Naive thymus-derived CD8-positive, alpha-beta T cell (primary cell): ENCODE measurements around the gene CLEC11A. TPM values are rescaled to one million over a fixed set of nuclear protein-coding genes. Genes with fewer than 3 reads are reported as not detected.

Source experiments
- ATAC-seq, 2 donors: fragments of 150-1000 bp; cut with Tn5 transposase in 1 of 2; sonication (Bioruptor Pico), chemical (Tn5 transposase) in 1 of 2; 1 replicate in 1 of 2; 2 replicates in 1 of 2; pipeline ENCODE4 v1.10.0; 2021; ENCODE audit warnings: mild to moderate bottlenecking in 2 of 2, moderate library complexity in 2 of 2
- POLR2A ChIA-PET: fragments of 350-600 bp; sonication (Branson Sonifier 250); formaldehyde crosslinking; loops from one replicate; lab custom pipeline; 2021; ENCODE audit warnings: antibody characterized with exemption; lab: Charles Lee
- DNase-seq, 10 donors: peaks; one replicate each; pipeline versions ENCODE4 v3.0.0 to v3.0.0-alpha.2; 2020 to 2022
- H3K27ac Mint-ChIP-seq, 10 donors: one replicate each; pipeline ENCODE4 v1.8.0; 2020 to 2022; ENCODE audit warnings: mild to moderate bottlenecking in 10 of 10, mixed read lengths in 10 of 10, moderate library complexity in 4 of 10, inconsistent platforms in 1 of 10
- H3K27me3 Mint-ChIP-seq, 5 donors: one replicate each; pipeline ENCODE4 v1.8.0; 2021 to 2022; ENCODE audit warnings: mixed read lengths in 5 of 5
- H3K36me3 Mint-ChIP-seq, 3 donors: one replicate each; pipeline ENCODE4 v1.8.0; 2020 to 2022; ENCODE audit warnings: mixed read lengths in 3 of 3, mild to moderate bottlenecking in 2 of 3, inconsistent platforms in 1 of 3
- H3K4me1 Mint-ChIP-seq, 4 donors: one replicate each; pipeline ENCODE4 v1.8.0; 2021 to 2022; ENCODE audit warnings: mixed read lengths in 4 of 4
- H3K4me3 Mint-ChIP-seq, 10 donors: one replicate each; pipeline ENCODE4 v1.8.0; 2020 to 2022; ENCODE audit warnings: mild to moderate bottlenecking in 10 of 10, mixed read lengths in 10 of 10, moderate library complexity in 6 of 10, inconsistent platforms in 1 of 10
- H3K9me3 Mint-ChIP-seq, 9 donors: one replicate each; pipeline ENCODE4 v1.8.0; 2020 to 2022; ENCODE audit warnings: mixed read lengths in 9 of 9, mild to moderate bottlenecking in 3 of 9, inconsistent platforms in 1 of 9, moderate library complexity in 1 of 9
- polyA plus RNA-seq, 3 donors: library from polyadenylated mRNA; unstranded; fragments of 300-500 nt; fragmentation: Illumina TruSeq; gene quantifications; one replicate each; pipeline ENCODE4 v1.2.3, GENCODE V29; 2021
- total RNA-seq, 8 experiments: library from RNA in 2 of 8; stranded (reverse) in 2 of 8; gene quantifications; one replicate each; pipeline ENCODE4 v1.2.3 and lab custom pipeline; 2021 to 2026

Gene CLEC11A
- total and polyA plus RNA-seq, 5 experiments from 2014 or later, result 9.4 to 15.8 (median 12.4) TPM

DNA sequence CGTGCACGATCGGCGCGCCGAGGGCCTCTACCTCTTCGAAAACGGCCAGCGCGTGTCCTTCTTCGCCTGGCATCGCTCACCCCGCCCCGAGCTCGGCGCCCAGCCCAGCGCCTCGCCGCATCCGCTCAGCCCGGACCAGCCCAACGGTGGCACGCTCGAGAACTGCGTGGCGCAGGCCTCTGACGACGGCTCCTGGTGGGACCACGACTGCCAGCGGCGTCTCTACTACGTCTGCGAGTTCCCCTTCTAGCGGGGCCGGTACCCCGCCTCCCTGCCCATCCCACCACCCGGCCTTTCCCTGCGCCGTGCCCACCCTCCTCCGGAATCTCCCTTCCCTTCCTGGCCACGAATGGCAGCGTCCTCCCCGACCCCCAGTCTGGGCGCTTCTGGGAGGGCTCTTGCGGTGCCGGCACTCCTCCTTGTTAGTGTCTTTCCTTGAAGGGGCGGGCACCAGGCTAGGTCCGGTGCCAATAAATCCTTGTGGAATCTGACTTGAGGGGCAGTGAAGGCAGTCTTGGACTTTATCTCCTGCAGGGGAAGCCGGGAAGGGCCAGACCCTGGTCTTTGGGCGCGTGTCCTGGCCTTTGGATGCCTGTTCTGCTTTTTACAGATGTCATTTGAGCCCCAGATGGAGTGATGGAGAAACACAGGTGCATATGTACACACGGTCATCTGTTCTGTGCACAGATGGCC lies 2.2 kb downstream of the CLEC11A start:
- peaks cover 0 to 6% (median 0%) of the 10 kb centered on the region in 3 donors for H3K36me3 Mint-ChIP-seq
- peak overlapping the region; percentile 35 to 97 (median 93) for H3K27ac Mint-ChIP-seq
- H3K9me3 Mint-ChIP-seq, result peaks cover 0 to 5% (median 0%) of the 10 kb centered on the region in 9 donors
- DNase-seq (no peak), ATAC-seq (peak; percentile 53 to 66)
- POLR2A ChIA-PET, result interaction anchor here (0.6 to 5.5 kb wide), 14 partner anchors 9 to 1464 kb away, joined by 3 to 43 read pairs (median 6); partner anchors contain the start of genes JOSD2, NR1H2 and PPP2R1A
- peaks cover 4 to 21% (median 6%) of the 10 kb centered on the region in 5 donors for H3K27me3 Mint-ChIP-seq
- H3K4me1 Mint-ChIP-seq, result peaks cover 29 to 67% (median 56%) of the 10 kb centered on the region in 4 donors
- peak overlapping the region; percentile 87 to 94 (median 90) for H3K4me3 Mint-ChIP-seq

DNA sequence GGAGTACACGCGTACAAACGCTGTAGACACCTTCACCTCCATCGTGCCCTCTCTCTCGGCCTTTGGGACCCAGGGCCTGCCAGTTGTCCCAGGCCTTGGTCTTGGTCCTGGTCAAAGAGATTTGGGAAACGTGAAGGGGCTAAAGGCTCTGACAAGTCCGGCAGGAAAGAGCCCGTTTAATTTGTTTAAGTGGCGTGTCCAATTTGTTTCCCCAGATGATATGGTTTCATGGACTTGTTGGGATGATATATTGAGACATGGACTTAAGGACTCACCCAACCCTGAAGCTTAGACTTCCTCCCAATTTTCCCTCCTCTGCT lies 2.7 kb downstream of the CLEC11A start:
- POLR2A ChIA-PET, result interaction anchor here (2.8 to 5.5 kb wide), 2 partner anchors 12 to 78 kb away, joined by 18 to 43 read pairs; no protein-coding TSS in a partner anchor
- peaks cover 2 to 17% (median 4%) of the 10 kb centered on the region in 5 donors for H3K27me3 Mint-ChIP-seq
- ATAC-seq (no peak), DNase-seq (no peak)
- peaks cover 27 to 62% (median 51%) of the 10 kb centered on the region in 4 donors for H3K4me1 Mint-ChIP-seq
- H3K36me3 Mint-ChIP-seq, result peaks cover 0 to 6% (median 0%) of the 10 kb centered on the region in 3 donors
- H3K27ac Mint-ChIP-seq, result peak overlapping the region; percentile 35 to 97 (median 93)
- peaks cover 0 to 5% (median 0%) of the 10 kb centered on the region in 9 donors for H3K9me3 Mint-ChIP-seq
- peak overlapping the region; percentile 87 to 94 (median 90) for H3K4me3 Mint-ChIP-seq

DNA sequence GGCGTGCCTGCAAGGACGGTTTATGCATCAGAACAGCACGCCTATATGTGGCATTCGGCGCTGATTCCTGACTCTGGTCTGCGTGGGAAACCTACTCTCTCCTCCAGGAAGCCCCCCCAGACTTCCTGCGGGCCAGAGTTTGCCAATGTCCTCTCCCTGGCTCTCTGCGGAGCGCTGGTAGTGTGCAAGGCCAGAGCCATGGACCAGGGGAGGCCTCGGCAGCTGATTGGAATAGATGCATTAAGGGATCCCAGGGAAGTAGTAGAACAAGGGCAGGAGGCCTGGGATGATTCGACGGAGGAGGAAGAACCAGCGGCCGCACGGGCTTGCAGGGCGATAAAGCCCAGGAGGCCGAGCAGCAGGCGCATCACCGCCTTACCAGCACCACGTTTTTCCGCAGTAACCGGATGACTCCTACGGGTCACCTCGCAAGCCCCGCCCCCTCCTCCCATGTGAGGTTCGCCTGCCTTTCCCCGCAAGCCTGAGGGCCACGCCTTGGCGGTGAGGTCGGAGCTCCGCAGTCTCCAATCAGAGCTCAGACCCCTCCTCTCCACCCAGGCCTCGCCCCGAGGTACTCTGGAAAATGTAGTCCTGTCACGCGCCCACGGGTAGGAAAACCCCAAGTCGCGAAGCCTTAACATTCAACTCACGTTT lies 5.0 kb downstream of the CLEC11A start:
- peak overlapping the region; percentile 53 to 94 (median 88) for H3K27ac Mint-ChIP-seq
- DNase-seq (peak; percentile 63 to 95 (median 88)), ATAC-seq (peak; percentile 47 to 62)
- peak overlapping the region; percentile 53 to 94 (median 78) for H3K4me3 Mint-ChIP-seq
- H3K36me3 Mint-ChIP-seq, result peaks cover 0 to 6% (median 0%) of the 10 kb centered on the region in 3 donors
- POLR2A ChIA-PET, result interaction anchor here (0.6 to 5.5 kb wide), 6 partner anchors 10 to 1742 kb away, joined by 3 to 43 read pairs (median 4); partner anchors contain the start of genes JOSD2 and NR1H2
- peaks cover 21 to 54% (median 42%) of the 10 kb centered on the region in 4 donors for H3K4me1 Mint-ChIP-seq
- peaks cover 0 to 5% (median 0%) of the 10 kb centered on the region in 9 donors for H3K9me3 Mint-ChIP-seq
- peaks cover 0 to 17% (median 1%) of the 10 kb centered on the region in 5 donors for H3K27me3 Mint-ChIP-seq

DNA sequence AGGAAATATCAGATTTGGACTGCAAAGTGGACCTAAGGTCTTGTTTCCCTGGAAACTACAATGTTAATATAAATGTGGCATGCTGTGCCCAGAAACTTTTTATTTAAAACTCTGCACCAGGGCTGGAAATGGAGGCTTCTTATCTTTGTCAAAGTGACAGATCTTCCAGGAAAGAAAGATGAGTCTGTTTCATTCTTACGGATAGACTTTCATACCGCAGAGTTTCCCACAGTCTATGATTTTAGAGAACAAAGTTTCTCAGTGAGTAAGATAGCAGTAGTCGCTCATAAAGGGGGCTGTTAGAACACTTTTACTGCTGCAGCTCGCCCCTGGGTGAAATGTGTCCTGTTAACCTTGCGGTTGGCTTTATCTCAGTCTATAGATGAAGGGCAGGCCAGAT lies 6.7 kb downstream of the CLEC11A start:
- peaks cover 14 to 37% (median 34%) of the 10 kb centered on the region in 4 donors for H3K4me1 Mint-ChIP-seq
- no peak for ATAC-seq
- peaks cover 0 to 19% (median 1%) of the 10 kb centered on the region in 5 donors for H3K27me3 Mint-ChIP-seq
- POLR2A ChIA-PET, result interaction anchor here (0.6 to 0.7 kb wide), 3 partner anchors 35 to 563 kb away, joined by 3 to 4 read pairs (median 3); no protein-coding TSS in a partner anchor
- no peak for DNase-seq
- H3K4me3 Mint-ChIP-seq, result no peak overlapping the region
- peaks cover 0 to 6% (median 0%) of the 10 kb centered on the region in 3 donors for H3K36me3 Mint-ChIP-seq
- peaks cover 0 to 5% (median 0%) of the 10 kb centered on the region in 9 donors for H3K9me3 Mint-ChIP-seq
- no peak overlapping the region for H3K27ac Mint-ChIP-seq

DNA sequence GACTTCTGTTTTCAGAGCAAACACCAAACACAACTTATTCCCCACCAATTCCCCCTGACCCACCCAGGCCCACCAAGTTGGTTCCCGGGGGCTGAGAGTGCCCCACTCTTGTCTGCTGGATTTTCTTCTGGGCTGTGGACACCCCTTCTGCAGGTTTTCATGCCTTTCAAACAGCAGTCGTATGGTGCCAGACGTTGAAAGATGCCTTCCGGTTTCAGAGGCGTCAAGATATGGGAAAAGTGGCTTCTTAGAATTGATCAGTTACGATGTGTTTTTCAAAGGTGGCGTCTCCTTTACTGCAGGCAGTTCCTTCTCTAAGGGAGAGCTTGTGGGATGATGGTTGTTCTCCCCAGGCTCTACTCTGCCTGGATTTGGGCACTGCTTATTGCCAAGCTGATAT lies 12.7 kb downstream of the CLEC11A start:
- POLR2A ChIA-PET, result no interaction called here
- Mint-ChIP-seq H3K36me3 (peaks cover 0 to 3% (median 0%) of the 10 kb centered on the region in 3 donors), H3K27me3 (peaks cover 20 to 37% (median 28%) of the 10 kb centered on the region in 5 donors), H3K4me1 (peaks cover 0 to 5% (median 2%) of the 10 kb centered on the region in 4 donors), H3K4me3 (no peak overlapping the region), H3K9me3 (no peaks in the 10 kb centered on the region), H3K27ac (no peak overlapping the region)
- ATAC-seq, result no peak
- no peak for DNase-seq

DNA sequence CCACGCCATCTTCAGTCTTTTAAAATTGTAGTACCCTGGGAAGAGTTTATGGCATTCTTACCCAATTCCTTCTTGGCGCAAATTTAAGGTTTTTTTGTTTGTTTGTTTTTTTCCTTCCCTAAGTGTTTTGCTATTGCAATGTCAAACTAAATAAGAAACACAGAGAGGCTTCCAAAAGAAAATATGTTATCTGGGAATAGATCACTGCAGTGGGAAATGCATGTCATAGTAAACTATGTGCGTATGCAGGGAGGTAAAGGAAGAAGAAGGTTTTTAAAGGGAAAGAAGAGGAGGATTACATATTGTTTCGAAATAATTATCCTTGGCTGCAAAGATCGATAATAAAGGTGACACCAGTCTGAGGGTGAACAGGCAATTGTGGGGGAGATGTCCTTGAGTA lies 13.2 kb downstream of the CLEC11A start:
- ATAC-seq (no peak), DNase-seq (no peak)
- peaks cover 0 to 5% (median 2%) of the 10 kb centered on the region in 4 donors for H3K4me1 Mint-ChIP-seq
- H3K27ac Mint-ChIP-seq, result no peak overlapping the region
- POLR2A ChIA-PET, result no interaction called here
- H3K9me3 Mint-ChIP-seq, result no peaks in the 10 kb centered on the region
- H3K27me3 Mint-ChIP-seq, result peaks cover 23 to 42% (median 33%) of the 10 kb centered on the region in 5 donors
- H3K36me3 Mint-ChIP-seq, result peaks cover 0 to 3% (median 0%) of the 10 kb centered on the region in 3 donors
- H3K4me3 Mint-ChIP-seq, result no peak overlapping the region

DNA sequence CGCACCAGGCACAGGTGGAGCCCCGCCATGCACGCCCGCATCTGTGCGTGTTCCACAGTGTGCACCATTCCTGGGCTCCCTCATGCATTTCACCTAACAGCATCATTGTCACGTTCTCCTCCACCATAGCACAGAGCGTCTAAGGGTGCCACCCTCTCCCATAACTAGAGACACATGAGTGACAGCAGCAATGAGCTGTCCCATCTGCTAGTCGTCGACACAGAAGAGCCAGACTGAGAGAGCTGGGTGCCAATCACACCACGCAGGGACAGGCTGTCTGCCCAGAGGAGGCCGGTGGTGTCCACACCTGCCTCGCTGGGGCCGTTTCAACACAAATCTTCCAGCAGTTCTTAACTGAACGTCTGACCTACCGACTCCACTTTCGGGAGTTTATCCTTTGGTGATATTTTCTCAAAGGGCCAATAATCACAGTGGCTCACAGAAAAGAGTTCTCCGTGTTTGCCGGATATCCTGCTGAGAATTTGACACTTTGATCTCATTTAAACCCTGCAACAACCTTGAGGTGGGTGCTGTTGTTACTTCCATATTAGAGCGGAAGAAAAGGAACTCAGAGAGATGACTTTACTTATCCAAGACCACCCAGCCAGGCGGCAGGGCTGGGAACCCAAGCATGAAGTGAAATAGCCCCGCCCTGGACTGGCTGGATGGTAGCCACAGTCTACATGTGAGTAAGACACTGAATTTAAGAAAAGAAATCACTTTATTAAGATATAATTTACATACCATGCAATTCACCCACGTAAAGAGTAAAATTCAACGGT lies 16.2 kb downstream of the CLEC11A start:
- Mint-ChIP-seq H3K36me3 (peaks cover 0 to 3% (median 0%) of the 10 kb centered on the region in 3 donors), H3K4me1 (peaks cover 0 to 5% (median 2%) of the 10 kb centered on the region in 4 donors), H3K27me3 (peaks cover 28 to 57% (median 30%) of the 10 kb centered on the region in 5 donors), H3K4me3 (no peak overlapping the region), H3K27ac (no peak overlapping the region), H3K9me3 (no peaks in the 10 kb centered on the region)
- ATAC-seq (no peak), DNase-seq (no peak)
- POLR2A ChIA-PET, result no interaction called here

DNA sequence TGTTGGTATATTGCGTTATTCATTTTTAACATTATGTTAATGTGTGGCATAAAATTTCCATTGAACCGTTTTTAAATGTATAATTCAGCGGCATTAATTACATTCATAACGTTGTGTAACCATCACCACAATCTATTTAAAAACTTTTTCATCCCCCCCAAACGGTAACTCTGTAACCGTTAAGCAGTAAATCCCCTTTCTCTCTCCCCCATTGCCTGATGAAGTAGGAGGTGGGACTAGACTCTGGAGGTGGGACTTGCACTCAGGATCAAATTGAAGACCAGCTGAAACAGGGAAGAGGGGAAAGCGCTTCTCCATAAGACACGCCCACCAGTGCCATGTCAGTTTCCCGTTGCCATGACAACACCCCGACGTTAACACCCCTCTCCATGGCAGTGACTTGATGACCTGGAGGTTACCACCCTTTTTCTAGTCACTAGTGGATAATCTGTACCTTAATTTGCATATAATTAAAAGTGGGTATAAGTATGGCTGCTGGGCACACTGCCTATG lies 16.8 kb downstream of the CLEC11A start:
- H3K4me1 Mint-ChIP-seq, result peaks cover 0 to 5% (median 2%) of the 10 kb centered on the region in 4 donors
- DNase-seq (no peak), ATAC-seq (no peak)
- peaks cover 0 to 3% (median 0%) of the 10 kb centered on the region in 3 donors for H3K36me3 Mint-ChIP-seq
- no peak overlapping the region for H3K27ac Mint-ChIP-seq
- no peak overlapping the region for H3K4me3 Mint-ChIP-seq
- H3K27me3 Mint-ChIP-seq, result peaks cover 29 to 63% (median 31%) of the 10 kb centered on the region in 5 donors
- no peaks in the 10 kb centered on the region for H3K9me3 Mint-ChIP-seq
- POLR2A ChIA-PET, result no interaction called here

DNA sequence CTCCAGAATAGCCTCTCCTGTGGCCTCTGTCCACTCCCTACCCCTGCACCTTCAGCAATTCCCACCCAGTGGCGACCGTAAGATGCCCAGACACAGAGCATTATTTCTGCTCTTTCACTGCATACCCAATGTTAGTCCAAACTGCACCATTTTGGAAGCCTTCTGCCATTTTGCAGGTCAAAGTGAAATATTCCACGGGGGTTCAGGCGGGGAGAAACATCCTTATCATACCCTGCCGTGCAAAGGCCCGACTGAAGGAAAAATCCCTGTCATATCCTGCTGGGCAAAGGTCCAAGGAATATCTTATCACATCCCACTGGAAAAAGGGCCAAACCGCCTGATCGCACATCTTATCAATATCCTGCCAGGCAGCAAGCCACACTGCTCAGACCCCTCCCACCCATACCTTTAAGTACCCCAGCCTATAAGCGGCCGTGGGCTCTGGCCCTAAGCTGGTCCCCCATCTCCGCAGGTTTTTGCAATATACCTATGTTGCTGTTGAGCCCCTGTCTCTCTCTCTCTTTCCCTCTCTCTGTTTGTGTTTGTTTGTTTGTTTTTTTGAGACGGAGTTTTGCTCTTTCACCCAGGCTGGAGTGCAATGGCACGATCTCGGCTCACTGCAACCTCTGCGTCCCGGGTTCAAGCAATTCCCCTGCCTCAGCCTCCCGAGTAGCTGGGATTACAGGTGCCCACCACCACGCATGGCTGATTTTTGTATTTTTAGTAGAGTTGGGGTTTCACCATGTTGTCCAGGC lies 18.2 kb downstream of the CLEC11A start:
- Mint-ChIP-seq H3K4me3 (no peak overlapping the region), H3K36me3 (peaks cover 0 to 2% (median 0%) of the 10 kb centered on the region in 3 donors), H3K27ac (no peak overlapping the region), H3K4me1 (peaks cover 0 to 5% (median 2%) of the 10 kb centered on the region in 4 donors), H3K9me3 (no peaks in the 10 kb centered on the region), H3K27me3 (peaks cover 27 to 71% (median 29%) of the 10 kb centered on the region in 5 donors)
- POLR2A ChIA-PET, result no interaction called here
- DNase-seq, result no peak
- ATAC-seq, result no peak

DNA sequence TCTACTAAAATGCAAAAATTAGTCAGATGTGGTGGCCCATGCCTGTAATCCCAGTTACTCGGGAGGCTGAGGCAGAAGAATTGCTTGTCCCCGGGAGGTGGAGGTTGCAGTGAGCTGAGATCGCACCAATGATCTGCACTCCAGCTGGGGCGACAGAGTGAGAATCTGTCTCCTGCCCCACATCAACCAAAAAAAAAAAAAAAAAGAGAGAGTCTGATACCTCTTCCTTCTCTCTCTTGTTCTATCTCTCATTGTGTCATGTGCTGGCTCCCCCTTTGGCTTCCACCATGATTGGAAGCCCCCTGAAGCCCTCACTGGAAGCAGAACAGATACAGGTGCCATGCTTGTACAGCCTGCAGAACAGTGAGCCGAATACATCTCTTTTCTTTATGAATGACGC lies 20.4 kb downstream of the CLEC11A start:
- Mint-ChIP-seq H3K4me1 (peaks cover 0 to 5% (median 2%) of the 10 kb centered on the region in 4 donors), H3K4me3 (no peak overlapping the region), H3K27ac (peak overlapping the region in 1 of 10 donors; percentile 37), H3K36me3 (no peaks in the 10 kb centered on the region), H3K27me3 (peaks cover 23 to 60% (median 25%) of the 10 kb centered on the region in 5 donors), H3K9me3 (no peaks in the 10 kb centered on the region)
- ATAC-seq, result no peak
- POLR2A ChIA-PET, result interaction anchor here (0.7 kb wide), 2 partner anchors 27 to 83 kb away, joined by 5 to 6 read pairs; no protein-coding TSS in a partner anchor
- DNase-seq, result no peak

DNA sequence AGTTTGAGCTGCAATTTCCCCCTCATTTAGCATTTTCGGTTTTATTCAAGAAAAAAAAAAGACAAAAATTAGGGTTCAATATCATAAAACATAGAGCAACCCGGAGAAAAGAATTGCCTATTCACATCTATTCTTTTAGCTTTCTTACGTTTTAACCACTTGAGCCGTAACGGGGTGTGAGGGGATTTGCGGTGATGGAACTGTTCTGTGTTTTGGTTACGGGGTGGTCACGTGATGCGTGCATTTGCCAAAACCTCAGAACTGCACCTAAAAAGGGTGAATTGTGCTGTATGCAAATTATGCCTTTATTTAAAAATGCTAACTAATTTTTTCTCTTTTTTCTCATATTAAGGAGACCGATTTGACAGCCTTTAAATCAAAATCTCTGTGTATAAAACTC lies 22.1 kb downstream of the CLEC11A start:
- peaks cover 12 to 46% (median 13%) of the 10 kb centered on the region in 5 donors for H3K27me3 Mint-ChIP-seq
- H3K4me3 Mint-ChIP-seq, result no peak overlapping the region
- ATAC-seq (no peak), DNase-seq (no peak)
- peak overlapping the region in 1 of 10 donors; percentile 73 for H3K27ac Mint-ChIP-seq
- POLR2A ChIA-PET, result no interaction called here
- no peaks in the 10 kb centered on the region for H3K9me3 Mint-ChIP-seq
- no peaks in the 10 kb centered on the region for H3K36me3 Mint-ChIP-seq
- no peaks in the 10 kb centered on the region for H3K4me1 Mint-ChIP-seq
